NCI-H1417 (cell line): ENCODE data around the gene PTPRM.

Experiments
- DNase-seq, 3 experiments: peaks; one replicate each; lab custom pipeline; 2025; lab: John Stamatoyannopoulos, UW

PTPRM gene

DNA sequence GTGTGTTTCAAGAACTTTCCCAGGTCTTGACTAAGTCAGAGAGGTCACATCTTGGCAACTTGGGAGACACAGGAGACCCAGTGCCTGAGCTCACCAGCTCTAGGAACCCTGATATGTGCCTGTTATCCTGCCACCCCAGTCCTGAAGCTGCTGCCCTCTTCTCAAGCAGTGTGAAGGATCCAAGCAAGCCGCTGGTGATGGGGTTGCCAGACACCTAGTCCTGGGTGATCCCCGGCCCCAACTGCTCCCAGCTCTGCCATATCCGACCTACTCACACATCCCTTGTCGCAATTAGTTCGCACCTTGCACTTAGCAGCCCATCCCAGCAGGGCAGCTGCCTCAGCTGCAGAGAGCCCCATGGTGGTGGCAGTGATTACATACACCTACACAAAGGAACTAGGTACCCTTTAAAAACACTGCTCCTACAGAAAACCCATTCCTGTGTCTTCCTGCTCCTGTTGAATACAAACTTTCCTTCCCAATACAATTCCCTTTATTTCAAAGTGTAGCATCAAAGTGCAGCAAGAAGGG is 794.9 kb downstream of the PTPRM start:
- peak in 1 of 3 experiments; percentile 32 for DNase-seq

DNA sequence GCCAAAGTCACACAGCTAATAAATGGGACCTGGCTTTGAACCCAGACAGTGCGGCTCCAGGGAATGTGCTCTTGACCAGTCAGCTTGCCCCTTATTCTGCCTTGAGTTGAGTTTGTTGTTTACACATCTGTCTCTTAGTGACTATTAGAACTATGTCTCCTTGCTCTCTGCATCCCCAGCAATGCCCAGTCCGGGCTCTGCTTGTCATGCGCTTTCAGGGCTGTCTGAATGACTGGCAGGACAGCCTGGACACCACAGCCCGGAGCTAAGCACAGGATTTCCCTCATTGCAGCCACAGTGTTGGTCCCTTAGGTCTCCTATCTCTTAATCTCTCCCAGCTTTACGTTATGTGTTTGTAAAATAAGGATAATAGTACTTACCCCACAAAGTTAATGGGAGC is 795.7 kb downstream of the PTPRM start:
- DNase-seq, result no peak

DNA sequence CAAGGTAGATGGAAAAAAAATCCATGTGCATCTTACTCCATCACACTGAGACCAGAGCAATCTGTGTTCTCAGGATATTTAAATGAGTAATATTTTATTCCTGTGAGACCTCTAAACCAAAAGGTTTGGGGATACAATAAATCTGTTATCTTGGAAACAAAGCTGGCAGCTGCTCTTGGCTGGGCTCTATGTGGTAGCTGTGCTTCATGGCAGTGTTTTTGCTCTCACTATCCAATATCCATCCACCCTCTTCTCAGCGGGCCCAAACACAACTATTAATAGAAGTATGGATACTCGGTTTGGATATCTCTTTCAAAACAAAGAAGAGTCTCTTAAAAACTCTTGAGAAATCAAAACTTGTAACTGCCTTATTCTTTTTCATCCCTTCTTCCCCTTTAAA is 797.3 kb downstream of the PTPRM start:
- DNase-seq, result no peak

DNA sequence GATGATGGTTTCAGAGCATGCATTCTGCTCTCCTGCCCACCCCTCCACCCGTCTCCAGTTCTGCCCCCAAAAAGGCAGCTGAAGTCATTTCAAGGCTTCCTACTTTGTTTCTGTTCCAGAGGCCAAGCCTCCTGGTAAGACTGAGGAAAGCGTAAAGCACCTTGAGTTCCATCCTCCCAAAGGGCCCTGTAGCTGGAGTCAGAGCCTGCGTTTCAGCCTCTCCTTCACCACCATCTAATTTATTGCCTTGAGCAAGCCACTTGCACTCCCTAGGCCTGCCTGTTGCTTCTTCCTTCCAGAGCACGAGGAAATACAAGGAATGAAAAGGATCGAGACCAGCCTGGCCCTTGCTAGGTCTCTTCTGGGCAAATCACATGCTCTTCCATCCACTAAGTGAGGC is 797.9 kb downstream of the PTPRM start:
- no peak for DNase-seq

DNA sequence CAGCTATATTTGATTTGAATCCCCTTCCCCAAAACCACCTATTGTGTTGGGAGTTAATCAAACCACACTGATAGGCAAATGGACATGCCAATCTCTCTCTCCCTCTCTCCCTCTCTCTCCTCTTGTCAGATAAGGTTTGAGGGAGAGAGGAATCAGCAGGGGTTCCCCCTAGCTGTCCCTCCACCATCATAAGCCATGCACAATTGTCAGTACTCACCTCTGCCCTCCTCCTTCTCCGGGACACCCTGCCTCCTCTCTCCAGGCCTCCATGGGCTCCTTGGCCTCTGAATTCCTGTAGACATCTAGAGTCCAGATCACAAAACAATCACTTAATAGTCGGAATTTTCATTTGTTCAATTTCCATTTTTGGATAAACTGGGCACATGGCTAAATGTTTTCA is 798.4 kb downstream of the PTPRM start:
- no peak for DNase-seq

DNA sequence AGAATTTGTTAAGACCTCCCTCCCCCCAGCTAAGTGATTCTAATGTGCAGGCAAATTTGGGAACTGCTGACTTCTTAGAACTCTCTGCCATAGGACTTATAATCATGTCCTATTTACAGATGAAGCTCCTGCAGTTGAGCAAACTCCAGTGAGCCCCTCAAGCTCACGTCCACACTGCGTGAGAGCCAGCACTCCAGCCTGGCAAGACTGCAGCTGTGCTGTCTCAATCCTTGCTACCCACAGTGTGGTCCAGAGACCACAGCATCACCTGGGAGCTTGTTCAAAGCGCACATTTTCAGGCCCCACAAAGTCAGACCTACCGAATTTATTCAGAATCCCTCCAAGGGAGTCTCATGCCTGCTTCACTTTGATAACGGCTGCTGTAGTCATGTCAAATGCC is 799.0 kb downstream of the PTPRM start:
- DNase-seq, result no peak

DNA sequence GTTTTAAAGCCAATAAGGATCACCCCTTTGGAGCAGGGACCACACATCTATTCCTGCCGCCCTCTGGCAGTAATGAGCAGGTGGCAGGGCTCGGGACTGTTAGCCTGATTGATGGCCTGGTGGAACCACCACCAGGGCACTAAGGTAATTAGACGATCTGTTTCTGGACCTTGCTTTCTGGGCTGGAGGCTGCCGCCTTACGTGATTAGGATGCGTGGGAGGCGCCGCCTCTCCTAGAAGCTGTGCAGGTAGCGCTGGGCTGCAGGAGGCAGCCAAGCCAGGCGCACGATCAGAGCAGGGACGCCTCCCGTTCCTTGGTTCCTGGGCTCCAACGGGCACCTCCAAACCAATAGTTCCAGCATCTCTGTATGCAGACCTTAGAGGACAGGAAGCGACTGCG is 799.5 kb downstream of the PTPRM start:
- DNase-seq, result peak in 2 of 3 experiments; percentile 88 to 96

DNA sequence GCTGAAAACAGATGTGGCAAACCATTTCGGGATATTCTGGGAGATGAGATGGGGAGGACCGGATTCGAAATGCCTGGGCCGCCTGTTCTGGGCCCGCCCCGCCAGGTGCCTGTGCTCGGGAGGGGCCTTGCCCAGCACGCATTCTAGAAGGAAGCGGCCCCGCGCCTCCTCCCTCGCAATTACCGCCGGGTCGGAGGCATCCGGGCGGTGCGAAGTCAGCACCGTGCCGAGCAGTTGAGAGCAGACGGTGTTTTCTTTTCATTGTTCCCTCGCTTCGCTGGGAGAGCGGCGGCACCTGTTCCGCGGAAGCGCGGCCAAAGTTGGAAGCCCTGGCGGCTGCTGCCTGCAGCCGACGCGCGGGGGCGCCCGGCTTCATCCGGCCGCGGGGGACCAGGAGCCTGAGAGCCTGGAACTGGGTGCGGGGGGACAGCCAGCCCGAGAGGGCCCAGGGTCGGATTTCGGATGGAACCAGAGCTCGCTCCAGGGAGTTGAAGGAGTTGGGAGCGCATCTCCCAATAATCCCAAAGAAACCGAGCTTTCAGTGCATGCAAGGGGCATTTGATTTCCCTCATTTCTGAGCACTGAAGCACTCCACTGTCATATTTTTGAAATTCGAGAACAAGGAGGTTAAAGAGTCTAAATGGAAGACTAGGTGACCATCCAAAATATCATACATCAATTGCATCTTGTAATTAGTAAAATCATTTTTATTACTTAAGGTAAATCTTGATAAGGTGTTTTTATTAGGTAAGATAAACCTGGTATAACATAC is 800.3 kb downstream of the PTPRM start:
- DNase-seq, result peak; percentile 30 to 96 (median 92)

DNA sequence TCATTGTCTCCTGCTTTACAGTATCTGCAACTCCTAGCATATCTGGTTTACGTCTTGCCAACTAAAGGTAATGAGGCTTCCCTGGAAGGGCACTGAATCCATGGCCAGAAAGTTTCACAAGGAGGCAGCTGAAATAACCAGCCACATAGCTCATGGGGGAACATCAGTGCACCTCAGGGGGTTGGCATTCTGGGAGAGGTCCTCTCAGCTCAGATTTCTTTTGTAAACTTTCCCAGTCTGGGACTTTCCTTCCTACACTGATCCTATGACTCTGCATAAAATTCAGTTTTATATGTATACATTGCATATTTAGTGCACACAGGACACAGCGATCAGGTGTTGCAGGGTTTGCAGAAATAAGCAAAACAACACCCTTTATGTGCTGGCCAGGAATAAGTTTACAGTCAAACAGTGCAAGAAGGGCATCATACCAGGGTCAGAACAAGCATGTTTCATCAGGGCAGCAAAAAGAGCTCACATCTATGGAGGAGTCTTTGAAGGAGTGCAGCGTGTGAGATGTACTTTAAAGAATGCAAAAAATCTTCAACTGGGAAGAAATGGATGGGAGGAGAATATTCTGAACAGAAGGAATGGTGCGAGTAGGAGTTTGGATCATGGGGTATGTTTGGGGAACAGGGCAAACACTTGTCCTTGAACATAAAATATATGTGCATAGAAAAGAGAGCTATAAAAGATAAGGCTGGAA is 801.5 kb downstream of the PTPRM start:
- DNase-seq, result peak in 1 of 3 experiments; percentile 25

DNA sequence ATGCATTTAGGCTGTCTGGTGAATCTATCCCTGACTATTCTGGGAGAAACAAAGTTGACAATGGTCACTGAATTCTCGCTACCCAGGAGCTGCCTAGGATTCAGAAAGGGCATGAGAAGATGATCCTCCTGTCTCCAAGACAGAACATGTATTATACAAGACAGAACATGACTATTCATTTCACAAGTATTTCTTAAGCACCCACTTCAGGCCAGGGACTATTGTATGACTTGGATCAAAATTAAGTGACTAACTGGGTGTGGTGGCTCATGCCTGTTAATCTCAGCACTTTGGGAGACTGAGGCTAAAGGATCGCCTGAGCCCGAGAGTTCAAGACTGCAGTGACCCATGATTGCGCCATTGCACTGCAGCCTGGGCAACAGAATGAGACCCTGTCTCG is 806.4 kb downstream of the PTPRM start:
- no peak for DNase-seq

DNA sequence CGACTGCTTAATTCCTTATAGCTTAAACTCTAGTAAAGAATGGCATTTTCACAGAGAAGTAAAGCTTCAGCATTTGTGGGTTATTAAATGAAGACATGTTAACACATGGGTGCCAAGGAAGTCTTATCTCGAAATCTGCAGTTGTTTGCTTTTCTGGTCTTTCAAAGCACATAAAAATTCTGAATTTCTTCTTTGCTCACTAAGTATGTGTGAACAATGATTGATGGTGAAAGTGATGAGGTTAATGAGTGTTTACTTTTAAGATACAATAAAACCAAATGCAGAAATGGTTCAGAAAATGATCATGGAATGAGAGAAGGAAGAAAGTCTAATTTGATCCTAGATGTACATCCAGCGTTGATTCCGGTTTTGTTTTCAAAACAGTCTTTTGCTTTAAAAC is 807.6 kb downstream of the PTPRM start:
- DNase-seq, result peak in 1 of 3 experiments; percentile 66

DNA sequence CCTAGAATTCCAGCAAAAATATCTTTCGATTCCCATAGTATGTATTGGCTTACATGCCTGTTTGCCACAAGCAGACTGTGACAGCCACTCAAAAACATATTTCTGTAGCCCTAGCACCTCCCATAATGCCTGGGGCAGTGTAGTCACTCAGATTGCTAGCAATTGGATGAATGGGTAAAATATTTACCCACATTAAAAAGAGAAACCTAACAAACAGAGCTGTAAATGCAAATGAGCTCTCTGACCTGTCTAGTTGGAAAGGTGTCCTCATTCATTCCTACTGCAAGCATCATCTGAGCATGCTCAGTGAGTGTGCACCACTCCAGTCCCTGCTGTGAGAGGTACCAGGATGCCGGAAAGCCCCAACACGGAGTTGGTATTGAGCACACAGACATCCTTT is 808.1 kb downstream of the PTPRM start:
- peak in 2 of 3 experiments; percentile 60 to 83 for DNase-seq

DNA sequence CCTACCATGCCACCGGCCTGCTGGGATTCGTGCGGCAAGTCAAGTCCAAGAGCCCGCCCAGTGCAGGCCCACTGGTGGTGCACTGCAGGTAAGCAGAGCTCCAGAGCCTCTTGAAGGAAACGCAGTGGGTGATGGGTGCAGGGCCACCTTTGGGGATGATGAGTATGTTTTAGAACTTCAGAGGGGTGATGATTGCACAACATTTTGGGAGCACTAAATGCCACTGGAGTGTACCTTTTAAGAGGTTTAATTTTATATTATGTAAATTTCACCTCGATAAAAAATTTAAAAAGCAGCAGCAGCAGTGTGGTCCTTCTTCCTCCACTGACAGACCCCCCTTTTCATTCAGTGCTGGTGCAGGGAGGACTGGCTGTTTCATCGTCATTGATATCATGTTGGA is 809.0 kb downstream of the PTPRM start:
- no peak for DNase-seq

DNA sequence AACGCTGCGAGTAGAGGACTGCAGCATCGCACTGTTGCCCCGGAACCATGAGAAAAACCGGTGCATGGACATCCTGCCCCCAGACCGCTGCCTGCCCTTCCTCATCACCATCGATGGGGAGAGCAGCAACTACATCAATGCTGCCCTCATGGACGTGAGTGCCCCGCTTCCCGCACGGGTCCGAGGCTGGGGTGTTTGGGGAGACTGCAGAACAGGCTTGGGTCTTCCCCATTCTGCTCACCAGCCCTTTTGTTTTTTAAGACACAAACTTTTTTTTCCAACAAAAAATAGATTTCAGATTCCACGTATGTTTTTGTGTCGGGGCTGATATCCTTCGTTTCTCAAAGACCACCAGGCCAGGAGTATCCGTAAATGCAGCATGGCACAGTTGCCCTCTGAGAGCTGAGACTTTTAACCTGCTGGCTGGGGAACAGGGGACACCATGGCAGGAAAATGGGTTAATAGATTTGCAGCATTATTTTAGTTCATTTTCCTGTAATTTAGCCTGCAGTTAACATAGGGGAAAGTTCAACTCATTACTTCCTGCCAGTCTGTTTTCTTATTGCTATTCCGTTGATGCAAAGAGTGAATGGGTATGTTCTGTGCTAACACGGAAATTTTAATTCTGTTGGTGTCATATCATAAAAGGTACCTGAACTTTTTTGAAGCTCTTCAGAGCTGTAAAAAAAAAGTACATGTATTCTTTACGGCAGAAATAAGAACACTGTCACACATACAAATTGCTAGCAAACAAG is 812.2 kb downstream of the PTPRM start:
- DNase-seq, result no peak

DNA sequence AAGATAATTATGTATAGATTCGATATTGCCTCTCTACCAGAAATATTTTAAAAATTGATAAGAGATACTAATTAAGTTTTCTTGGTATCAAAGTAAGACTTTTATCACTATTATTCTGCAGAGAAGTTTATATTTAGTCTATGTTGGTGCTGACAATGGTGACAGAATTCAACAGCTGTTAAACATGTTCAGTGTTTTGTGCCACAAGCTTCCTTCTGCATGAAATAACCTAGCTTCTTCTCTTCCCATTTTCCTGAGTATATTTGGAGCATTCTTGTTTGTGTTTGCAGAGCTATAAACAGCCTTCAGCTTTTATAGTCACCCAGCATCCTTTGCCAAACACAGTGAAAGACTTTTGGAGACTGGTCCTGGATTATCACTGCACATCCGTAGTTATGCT is 812.9 kb downstream of the PTPRM start:
- no peak for DNase-seq

DNA sequence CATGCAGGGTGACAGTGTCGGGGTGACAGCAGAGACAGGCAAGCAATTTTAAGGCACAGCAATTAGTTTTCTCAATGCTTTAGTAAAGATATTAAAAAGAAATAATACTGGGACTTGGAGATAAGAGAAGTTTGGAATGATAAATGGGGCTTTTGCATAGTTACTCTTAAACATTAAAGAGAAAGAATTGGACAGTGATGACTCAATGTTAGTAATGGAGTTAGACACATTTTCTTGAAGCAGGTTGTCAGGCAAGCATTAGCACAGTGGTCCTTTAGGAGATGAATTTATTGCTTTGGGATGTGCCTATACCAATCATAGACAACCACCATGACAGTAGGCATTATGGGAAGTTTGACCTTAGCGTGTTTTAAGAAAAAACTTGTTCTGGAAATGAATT is 813.8 kb downstream of the PTPRM start:
- DNase-seq, result no peak

DNA sequence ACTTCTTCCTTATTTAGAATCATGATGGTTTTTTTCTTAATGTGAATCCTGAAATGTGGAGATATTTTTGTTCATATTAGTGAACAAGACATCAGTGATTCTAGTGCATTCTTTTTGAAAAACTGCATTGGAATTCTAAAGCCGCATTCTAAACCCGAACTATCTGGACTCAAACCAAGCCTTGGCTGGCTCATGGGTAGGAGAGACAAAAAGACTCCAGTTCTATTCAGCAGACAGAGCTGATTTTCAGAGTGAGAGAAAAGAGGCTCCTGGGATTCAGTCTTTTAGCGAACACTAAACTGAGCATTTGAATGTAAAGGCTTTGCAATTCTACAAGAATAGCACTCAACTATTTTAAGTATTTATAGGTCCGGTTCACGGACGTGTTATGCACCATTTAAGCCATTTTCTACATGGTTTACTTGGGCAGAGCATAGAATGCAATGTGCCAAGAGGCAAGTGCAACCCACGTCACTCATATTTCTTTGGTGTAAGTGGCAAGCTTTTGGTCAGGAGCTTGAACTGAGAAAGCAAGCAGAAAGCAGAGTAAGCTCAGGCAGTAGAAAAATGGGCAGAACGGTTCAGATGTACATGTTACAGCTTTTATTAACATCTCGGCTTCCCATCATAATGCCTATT is 814.8 kb downstream of the PTPRM start:
- DNase-seq, result peak in 1 of 3 experiments; percentile 45

DNA sequence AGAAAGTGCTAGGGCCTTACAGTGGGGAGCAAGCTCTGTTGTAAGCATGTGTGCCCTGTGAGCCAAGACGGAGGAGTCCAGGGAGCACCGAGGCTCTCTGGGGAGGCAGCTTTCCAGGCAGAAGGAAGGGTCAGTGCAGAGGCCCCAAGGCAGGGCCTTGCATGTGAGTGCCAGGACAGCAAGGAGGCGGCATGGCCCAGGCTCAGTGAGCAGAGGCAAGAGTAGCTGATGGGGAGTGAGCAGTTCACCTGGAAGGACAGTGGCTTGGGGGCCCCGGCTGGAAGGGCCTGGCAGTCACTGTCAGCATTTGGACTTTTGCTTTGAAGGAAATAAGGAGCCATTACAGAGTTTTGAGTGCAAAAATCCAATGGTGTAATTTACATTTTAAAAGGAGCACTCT is 818.3 kb downstream of the PTPRM start:
- DNase-seq, result no peak

DNA sequence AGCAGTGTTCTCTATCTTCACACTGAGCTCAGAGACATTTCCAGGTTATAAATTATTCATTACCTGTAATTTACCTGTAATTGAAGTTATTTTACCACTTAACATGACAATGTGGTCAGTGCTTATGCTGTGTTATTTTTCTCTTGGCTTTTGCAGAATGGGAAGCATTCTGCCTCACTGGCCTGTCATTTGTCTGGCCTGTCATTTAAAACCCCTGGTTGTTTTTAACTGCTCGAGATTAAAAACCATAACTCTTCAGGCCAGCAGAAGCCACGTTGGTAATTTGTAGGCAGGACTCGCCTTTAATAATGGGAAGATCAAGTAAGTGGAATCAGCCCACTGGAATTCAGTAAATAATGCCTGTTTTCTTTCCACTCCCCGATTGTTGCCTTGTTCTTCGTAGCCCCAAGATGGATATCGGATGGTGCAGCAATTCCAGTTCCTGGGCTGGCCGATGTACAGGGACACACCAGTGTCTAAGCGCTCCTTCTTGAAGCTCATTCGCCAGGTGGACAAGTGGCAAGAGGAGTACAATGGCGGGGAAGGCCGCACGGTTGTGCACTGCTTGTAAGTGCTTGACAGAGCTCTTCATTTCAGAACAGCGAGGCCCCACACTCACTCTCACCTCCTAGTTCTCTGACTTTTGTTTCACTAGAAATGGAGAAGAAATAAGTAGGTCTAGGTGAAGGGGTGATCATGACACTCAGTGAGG is 819.7 kb downstream of the PTPRM start:
- peak; percentile 13 to 85 (median 29) for DNase-seq

DNA sequence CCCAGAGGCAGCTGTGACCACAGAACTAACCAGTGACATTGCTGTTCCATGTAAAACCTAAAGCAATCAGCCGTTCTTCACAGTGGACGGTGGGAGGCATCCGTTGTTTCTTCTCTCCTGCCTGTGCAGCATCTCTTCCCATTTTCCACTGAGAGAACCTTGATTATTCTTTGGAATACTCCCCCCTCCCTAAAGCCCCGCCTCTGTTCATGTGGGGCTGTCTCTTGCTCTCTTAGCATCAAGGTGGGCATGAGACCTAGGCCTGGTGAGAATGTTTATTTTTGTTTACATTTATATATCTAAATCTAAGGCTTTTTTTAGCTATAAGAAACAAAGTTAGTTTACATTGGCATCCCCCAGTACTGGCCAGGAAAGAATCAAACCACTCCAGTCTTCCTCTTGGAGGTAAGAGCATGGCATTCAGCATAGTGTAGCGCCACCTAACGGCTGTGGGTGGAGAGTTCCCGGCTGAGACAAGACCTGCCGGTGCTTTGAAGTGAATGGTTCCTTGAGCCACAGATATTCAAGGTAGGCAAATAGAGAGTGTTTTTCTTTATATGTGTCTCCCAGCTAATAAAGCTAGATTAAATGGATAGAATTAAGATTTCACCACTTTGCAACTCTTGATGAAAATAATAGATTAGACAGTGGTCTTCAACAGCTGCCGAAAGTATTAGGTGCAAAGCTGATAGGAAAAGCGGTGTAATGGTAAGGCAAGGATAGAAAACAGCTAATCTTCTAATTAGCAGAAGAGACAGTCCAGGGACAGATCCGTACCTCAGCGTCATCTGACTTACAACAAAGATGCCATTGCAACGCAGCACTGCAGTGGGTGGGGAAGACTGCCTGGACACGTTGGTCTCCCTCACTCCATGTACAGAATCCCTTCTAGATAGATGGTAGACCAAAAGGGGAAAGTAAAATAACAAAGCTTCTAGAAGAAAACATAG is 822.5 kb downstream of the PTPRM start:
- peak in 2 of 3 experiments; percentile 37 to 68 for DNase-seq
